ENCODE measurements around the gene HUNK. TPM values are rescaled to one million over a fixed set of nuclear protein-coding genes. Genes with fewer than 3 reads are reported as not detected.

Gene HUNK
- total and polyA plus RNA-seq, 2 of the 8 experiments (the other 6 are each of a cell fraction or from before 2014, with no cell fraction given), result 1.9 to 10.2 TPM

DNA sequence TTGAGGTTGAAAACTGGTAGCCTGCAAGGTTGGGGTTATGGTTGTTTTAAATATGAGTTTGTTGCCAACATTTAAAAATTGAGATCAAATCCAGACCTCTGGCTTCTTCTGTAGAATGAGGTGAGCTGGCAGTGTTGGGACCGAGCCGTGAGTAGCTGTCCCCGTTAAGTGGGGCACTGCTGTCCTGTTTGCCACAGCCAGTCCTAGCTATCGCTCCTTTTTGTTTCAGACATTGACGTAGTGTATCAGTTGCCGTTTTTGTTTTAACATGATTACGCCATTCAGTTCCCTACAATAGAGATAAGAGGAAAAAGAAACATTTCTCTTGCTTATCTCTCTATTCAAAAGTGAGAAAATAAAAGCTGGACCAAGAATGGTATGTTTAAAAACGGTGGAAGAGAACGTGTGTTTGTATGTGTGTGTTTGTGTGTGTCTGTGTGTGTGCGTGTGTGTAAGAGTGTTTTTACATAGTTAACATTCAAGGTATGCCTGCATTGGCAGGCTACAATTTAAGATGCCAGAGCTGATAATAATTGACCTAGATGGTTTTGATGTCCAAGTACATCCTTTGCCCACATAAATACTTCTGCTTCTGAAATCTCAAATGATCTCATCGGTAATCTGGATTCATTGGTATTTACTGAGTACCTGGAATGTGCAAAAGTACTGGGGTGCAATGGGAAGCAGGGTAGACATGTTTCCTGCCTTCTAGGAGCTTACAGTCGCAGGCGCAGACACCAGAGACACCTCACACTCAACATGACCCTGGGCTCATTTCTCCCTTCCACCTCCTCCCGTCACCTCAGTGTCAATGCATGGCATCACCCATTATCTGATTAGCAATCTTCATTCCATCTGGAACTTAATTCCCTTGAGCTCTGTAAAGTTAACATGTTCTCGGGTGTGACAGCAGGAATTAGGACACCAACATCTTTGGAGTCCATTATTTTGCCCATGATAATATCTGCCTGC is 65.8 kb downstream of the HUNK start (continued):
- TF ChIP-seq, protein P1, sequence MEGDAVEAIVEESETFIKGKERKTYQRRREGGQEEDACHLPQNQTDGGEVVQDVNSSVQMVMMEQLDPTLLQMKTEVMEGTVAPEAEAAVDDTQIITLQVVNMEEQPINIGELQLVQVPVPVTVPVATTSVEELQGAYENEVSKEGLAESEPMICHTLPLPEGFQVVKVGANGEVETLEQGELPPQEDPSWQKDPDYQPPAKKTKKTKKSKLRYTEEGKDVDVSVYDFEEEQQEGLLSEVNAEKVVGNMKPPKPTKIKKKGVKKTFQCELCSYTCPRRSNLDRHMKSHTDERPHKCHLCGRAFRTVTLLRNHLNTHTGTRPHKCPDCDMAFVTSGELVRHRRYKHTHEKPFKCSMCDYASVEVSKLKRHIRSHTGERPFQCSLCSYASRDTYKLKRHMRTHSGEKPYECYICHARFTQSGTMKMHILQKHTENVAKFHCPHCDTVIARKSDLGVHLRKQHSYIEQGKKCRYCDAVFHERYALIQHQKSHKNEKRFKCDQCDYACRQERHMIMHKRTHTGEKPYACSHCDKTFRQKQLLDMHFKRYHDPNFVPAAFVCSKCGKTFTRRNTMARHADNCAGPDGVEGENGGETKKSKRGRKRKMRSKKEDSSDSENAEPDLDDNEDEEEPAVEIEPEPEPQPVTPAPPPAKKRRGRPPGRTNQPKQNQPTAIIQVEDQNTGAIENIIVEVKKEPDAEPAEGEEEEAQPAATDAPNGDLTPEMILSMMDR (IDR thresholded peaks at IDR 0.05; ENCODE audit: control extremely low read depth in 1 of 3, insufficient read depth in 1 of 3, low read depth in 1 of 3, low read length in 3 of 3), result no peak
